NCI-H2107 treated with DMSO at 0.1 percent for 48 hours (cell line): ENCODE results near the gene NPBWR2.

ENCODE experiments used
- DNase-seq: peaks from one replicate; lab custom pipeline; 2025; ENCODE audit not compliant: unreplicated experiment; lab: John Stamatoyannopoulos, UW

NPBWR2 gene

DNA sequence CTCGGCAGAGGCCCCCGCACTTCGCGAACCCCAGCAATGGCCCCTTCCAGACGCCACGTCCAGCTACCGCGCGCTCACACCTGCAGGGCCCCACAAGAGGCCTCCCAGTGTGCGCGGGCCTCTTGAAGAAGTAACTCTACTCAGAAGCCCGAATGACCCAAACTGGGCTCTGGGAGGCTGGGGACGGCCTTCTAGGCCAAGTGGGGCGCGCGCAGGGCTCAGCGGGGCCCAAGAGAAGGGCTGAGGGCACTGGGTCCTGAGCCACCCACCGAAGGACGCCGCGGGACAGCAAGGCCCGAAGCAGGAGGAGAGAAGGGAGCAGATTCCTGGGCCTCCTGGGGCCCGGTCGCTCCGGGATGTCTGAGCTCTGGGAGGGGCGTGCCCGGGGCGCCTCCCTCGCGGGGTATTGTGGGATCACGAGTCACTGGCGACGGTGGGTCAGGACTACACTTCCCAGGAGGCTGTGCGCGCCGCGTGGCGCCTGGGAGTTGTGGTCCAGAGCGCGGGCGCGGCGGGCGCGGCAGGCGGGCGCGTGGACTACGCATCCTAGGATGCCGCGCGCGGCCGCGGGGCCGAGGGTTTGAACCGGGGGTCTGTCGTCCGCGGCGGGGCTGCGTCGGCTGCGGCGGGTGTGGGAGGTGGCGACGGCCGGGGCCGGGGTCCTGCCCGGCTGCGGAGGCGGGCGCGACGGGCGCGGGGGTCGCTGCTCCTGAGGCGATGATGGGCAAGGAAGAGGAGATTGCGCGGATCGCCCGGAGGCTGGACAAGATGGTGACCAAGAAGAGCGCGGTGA is 44.6 kb downstream of the NPBWR2 start, which contains the start of gene TCEA2:
Gene TCEA2 (plus strand): TSS at position 603 of the 793 bp plus-strand sequence. CDS start 115 bp downstream, at position 718.
- DNase-seq: peak; percentile 83

DNA sequence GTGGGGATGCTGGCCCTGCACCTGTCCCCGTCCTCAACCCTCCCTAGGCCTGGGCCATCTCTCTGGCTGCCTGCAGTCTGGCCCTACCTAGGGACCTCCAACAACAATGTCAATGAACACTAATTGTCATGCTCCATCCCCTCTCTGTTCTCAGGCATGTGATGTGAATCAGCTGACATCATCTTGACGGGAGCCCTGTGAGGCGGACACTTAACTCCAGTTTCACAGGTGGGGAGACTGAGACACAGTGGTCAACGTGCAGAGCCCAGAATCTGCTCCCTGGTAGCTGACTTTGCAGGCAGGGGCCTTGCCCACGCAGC is 45.1 kb downstream of the NPBWR2 start:
- DNase-seq: no peak

DNA sequence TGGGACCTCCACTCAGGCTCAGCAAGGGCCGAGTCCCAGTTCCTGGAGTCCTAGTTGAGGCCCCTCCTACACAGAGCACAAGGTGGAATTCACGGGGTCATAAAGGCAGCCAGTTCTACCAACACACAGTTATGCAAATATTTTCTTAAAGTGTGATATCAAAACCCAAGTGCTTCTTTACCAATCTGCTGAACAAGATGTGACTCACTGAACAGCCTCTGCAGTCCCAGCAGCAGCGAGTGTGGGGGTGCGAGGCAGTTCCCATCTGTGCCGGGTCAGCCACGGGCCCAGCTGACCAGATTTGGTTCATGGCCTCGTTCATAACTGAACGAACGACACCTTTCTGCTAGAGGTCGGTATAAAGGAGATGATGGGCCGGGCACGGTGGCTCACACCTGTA is 48.8 kb downstream of the NPBWR2 start:
- DNase-seq: no peak

DNA sequence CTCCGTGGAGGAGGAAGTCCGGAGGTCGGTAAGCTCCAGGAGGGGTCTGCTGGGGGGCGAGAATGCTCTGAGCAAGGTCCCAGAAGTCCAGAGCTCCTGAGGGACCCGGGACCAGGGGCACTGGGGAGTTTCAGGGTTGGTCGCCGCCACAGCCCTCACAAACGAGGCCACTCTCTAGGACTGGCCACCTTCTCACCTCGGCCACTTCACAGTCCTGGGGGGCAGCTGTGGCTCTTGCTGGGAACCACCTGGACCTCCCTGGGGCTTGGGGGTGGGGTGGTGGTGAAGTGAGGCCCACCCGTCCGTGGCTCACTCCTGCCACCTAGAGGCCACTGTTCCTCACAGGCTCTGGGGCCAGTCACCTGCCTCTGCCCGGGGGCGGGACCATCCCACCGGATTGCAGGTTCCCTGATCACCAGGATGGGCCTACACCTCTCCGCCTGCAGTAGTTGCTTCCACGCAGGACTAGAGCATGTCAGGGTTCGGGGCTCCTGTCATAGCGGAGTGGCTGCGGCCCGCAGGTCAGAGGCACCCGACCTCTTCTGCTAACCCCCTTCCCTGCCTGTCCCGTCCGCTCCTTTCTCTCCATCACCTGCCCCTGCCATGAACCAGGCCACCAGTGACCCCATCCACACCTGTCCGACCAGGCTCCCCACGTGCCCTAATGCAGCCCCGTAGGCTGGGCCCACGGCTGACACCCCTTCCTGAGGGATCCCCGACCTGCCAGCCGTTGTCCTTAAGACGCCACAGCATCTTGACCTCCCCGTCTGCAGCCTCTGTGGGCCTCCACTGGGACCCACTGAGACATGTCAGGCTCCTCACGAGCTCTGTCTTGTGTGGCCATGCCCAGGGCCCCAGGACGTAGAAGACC is 49.5 kb downstream of the NPBWR2 start:
- DNase-seq: peak; percentile 57

DNA sequence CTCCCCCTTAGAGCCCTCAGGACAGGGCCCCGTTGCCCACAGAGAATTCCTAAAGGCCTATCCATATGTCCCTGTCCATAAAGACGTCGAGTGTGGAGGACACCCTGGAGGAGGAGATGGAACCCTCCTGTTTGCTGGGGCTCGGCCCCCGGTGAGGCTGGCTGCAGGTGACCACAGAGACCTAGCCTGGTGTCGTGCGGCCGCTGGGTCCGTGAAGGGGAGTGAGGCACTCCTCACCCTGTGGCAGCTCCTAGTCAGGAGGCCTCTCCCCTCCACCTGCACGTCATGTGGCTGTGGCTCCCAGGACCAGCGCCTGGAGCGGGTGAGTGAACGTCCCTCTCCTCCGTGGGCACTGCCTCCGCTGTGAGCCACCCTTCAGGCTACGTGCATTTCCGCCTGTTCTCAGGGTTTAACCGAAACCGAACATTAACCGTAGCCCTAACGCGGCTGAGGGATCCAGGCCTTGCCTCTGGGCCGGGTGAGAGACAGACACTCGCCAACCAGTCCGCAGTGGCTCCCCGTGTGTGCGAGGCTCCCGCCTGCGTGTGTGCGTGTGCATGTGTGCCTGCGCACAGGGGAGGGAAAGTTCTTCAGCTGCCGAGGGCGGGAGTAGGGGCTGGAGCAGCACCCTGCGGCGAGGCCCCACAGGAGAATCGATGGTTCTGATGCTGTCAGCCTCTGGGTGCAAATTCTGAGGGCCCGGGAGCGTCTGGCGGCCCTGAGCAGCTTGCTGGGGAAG is 50.3 kb downstream of the NPBWR2 start:
- DNase-seq: no peak

DNA sequence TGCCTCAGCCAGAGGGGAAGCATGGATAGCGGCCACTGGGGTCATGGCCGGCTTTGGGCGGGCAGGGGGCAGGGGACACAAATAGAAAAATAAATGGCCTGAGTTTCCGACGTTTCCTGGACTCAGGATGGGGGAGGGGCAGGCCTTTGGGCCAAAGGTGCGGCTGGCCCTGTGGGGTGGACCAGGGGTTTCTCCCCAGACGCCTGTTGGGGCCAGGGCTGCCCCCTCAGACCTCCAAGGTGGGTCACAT is 50.8 kb downstream of the NPBWR2 start:
- DNase-seq: no peak

DNA sequence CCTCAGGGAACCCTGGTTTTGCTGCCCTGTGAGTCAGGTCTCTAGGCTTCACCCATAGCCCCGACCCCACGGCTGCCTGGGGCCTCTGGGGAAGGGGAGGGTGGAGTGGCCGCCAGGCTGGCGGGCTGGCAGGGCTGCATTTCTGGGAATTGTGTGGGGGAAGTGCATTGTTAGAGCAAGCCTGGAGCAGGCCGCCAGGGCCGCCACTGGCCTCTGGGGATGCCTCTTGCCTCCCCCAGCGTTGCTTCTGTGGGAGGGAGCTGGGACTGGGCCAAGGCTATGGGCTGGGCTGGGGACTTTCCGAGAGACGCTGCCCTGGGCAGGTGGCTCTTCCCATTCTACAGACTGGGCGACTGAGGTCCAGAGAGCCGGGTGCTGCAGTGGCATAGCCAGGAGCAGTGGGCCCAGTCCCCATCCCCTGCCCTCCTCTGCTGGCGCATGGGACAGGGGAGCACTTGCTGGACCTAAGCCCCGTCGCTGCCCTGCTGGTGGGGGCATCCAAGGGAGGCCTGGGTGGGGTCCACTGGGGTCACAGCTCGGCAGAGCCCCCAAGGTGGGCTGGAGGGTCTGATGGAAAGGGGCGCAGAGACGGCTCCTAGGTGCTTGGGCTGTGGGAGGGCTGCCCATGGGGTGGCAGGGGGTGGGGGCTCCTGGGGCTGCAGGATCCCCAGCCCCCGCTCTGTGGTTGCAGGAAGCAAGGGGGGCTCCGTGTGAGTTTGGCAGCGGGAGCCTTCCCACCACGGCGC is 51.3 kb downstream of the NPBWR2 start:
- no peak for DNase-seq

DNA sequence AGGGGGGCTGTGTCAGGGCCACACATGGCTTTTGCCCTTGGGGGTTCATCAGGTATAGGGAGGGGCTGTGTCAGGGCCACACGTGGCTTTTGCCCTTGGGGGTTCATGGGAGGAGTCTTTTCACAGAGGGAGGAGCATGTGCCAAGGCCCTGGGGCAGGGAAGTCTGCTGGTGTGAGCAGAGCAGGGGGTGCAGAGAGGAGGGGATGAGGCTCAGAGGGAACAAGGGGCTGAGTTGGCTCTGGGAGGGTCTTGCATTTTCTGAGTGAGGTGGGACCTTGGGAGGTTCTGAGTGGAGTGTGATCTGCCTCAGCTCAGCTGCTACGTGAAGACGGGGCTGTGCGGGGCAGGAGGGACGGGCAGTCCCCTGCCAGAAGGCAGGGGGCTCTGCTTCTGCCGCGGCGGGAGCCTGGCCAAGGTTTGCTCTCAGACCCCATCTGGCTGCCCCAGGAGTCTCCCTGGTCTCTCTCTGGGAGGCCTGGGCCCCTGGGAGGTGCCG is 51.9 kb downstream of the NPBWR2 start:
- DNase-seq: no peak

DNA sequence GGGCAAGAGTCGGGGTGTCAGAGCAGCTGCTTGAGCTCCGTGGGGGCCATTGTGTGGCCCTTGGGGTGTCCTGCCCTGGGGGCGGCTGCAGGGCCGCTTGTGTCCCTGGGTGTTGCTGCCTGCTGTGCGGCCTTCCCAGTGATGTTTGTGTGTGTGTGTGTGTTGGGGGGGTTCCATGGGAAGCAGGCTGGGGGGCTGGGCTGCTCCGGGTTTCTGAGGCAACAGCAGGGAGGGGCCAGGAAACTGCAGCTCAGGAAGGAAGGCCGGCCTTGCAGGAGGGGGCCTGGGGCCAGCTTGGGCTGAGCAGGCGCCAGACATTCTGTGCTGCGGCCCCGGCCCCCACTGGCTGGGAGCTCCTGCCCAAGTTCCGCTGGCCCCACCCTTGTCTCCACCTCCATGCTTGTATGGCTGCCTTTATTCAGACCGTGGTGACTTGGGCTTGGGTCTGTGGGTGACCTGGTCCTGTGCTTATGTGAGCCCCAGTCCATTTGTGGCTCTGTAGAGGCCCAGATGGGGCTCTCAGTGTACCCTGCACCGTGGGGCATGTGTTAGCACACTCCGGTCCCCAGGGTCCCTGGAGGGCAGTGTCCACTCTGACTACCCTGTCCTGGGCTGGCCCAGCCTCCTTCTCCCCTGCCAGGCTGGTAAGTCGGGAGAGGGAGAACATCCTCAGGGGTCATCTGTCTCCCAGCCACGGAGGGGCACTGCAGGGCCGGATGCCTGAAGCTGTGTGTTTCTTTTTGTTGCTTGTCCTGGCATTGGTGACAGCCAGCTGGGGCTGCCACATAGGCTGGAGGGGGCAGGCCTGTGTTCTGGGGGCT is 53.3 kb downstream of the NPBWR2 start:
- DNase-seq: no peak
